Measurements from ENCODE around the gene INVS. TPM values are rescaled to one million over a fixed set of nuclear protein-coding genes. Genes with fewer than 3 reads are reported as not detected.
A peak's percentile ranks its signal among the peaks of the same experiment; 100 is the strongest.

Gene INVS
- polyA plus RNA-seq, 3 donors = 2.9 to 6.7 (median 4.2) TPM

GRCh38 chr9:100082782-100083181 lies 16.3 kb upstream of the INVS start:
- H3K9me3 Mint-ChIP-seq = no peaks in the 10 kb centered on the region
- peaks cover 5 to 7% of the 10 kb centered on the region in 2 donors for H3K4me1 ChIP-seq (ENCODE audit: control insufficient read depth in 1 of 2, insufficient read depth in 2 of 2, low read length in 2 of 2)
- H3K36me3 ChIP-seq (replicated peaks in 1 of 2; ENCODE audit: control insufficient read depth in 1 of 2, insufficient read depth in 2 of 2, low read length in 2 of 2) = peaks cover 0 to 2% of the 10 kb centered on the region in 2 donors
- intact Hi-C loops (cut with micrococcal nuclease) = no loop called here
- H3K79me2 ChIP-seq (ENCODE audit: insufficient read depth, low read length) = peaks cover 100% of the 10 kb centered on the region
- peaks cover 100% of the 10 kb centered on the region for H4K20me1 ChIP-seq (ENCODE audit: insufficient read depth, low read length)
- no peak overlapping the region for H3K4me3 Mint-ChIP-seq
- no peak overlapping the region for H3K27ac Mint-ChIP-seq
- no peak overlapping the region for H3K4me2 ChIP-seq (replicated peaks; ENCODE audit: extremely low read depth, low read length, poor library complexity, severe bottlenecking)
- H3K4me1 Mint-ChIP-seq = peaks cover 34% of the 10 kb centered on the region
- no peak overlapping the region for H3K9ac ChIP-seq (ENCODE audit: insufficient read depth, low read length, poor library complexity, severe bottlenecking)
- no peak for DNase-seq
- no peaks in the 10 kb centered on the region for H3K27me3 Mint-ChIP-seq (ENCODE audit: low read depth in 3 of 3)
- peaks cover 10 to 14% of the 10 kb centered on the region in 2 donors for H3K36me3 Mint-ChIP-seq
- no peak overlapping the region for H3K4me3 ChIP-seq (replicated peaks in 1 of 3; ENCODE audit: low read depth in 2 of 3, low read length in 3 of 3)
- H3K27me3 ChIP-seq (ENCODE audit: control insufficient read depth in 2 of 2, insufficient read depth in 2 of 2, low read length in 2 of 2) = no peaks in the 10 kb centered on the region
- no peak overlapping the region for H2AFZ ChIP-seq (ENCODE audit: insufficient read depth, low read depth, low read length, poor library complexity, severe bottlenecking)
- no peak overlapping the region for H3K27ac ChIP-seq (ENCODE audit: low read depth in 1 of 2, low read length in 2 of 2)
- H3K9me3 ChIP-seq (replicated peaks in 1 of 2; ENCODE audit: control insufficient read depth in 1 of 2, insufficient read depth in 1 of 2, low read length in 2 of 2) = no peaks in the 10 kb centered on the region
- TF ChIP-seq, protein P1, sequence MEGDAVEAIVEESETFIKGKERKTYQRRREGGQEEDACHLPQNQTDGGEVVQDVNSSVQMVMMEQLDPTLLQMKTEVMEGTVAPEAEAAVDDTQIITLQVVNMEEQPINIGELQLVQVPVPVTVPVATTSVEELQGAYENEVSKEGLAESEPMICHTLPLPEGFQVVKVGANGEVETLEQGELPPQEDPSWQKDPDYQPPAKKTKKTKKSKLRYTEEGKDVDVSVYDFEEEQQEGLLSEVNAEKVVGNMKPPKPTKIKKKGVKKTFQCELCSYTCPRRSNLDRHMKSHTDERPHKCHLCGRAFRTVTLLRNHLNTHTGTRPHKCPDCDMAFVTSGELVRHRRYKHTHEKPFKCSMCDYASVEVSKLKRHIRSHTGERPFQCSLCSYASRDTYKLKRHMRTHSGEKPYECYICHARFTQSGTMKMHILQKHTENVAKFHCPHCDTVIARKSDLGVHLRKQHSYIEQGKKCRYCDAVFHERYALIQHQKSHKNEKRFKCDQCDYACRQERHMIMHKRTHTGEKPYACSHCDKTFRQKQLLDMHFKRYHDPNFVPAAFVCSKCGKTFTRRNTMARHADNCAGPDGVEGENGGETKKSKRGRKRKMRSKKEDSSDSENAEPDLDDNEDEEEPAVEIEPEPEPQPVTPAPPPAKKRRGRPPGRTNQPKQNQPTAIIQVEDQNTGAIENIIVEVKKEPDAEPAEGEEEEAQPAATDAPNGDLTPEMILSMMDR (IDR thresholded peaks at IDR 0.05) = no peak

- Histone ChIP-seq H3K79me2 (ENCODE audit: insufficient read depth, low read length) (peaks cover 100% of the 10 kb centered on the region), H3K27ac (ENCODE audit: low read depth in 1 of 2, low read length in 2 of 2) (no peak overlapping the region), H3K4me2 (replicated peaks; ENCODE audit: extremely low read depth, low read length, poor library complexity, severe bottlenecking) (no peak overlapping the region), H3K9ac (ENCODE audit: insufficient read depth, low read length, poor library complexity, severe bottlenecking) (no peak overlapping the region), H2AFZ (ENCODE audit: insufficient read depth, low read depth, low read length, poor library complexity, severe bottlenecking) (no peak overlapping the region), H3K9me3 (replicated peaks in 1 of 2; ENCODE audit: control insufficient read depth in 1 of 2, insufficient read depth in 1 of 2, low read length in 2 of 2) (no peaks in the 10 kb centered on the region), H3K4me1 (ENCODE audit: control insufficient read depth in 1 of 2, insufficient read depth in 2 of 2, low read length in 2 of 2) (peaks cover 5 to 10% of the 10 kb centered on the region in 2 donors), H3K36me3 (replicated peaks in 1 of 2; ENCODE audit: control insufficient read depth in 1 of 2, insufficient read depth in 2 of 2, low read length in 2 of 2) (no peaks in the 10 kb centered on the region), H3K27me3 (ENCODE audit: control insufficient read depth in 2 of 2, insufficient read depth in 2 of 2, low read length in 2 of 2) (no peaks in the 10 kb centered on the region), H3K4me3 (replicated peaks in 1 of 3; ENCODE audit: low read depth in 2 of 3, low read length in 3 of 3) (no peak overlapping the region), H4K20me1 (ENCODE audit: insufficient read depth, low read length) (peaks cover 100% of the 10 kb centered on the region)
- Mint-ChIP-seq H3K36me3 (peaks cover 6 to 7% of the 10 kb centered on the region in 2 donors), H3K27me3 (ENCODE audit: low read depth in 3 of 3) (no peaks in the 10 kb centered on the region), H3K27ac (peak overlapping the region in 2 of 7 donors; percentile 7 to 10), H3K9me3 (no peaks in the 10 kb centered on the region), H3K4me3 (no peak overlapping the region), H3K4me1 (peaks cover 42% of the 10 kb centered on the region)
- no CpG with 5 or more reads among the region's 5 CpGs for WGBS (ENCODE audit: insufficient coverage)
- DNase-seq = no peak
- intact Hi-C loops (cut with micrococcal nuclease) = no loop called here
- TF ChIP-seq, protein P1 (IDR thresholded peaks at IDR 0.05) = no peak
Measured at GRCh38 chr9:100083448-100084127, 15.5 kb upstream of the INVS start.
